HG03520 (cell line): Measurements from ENCODE around the gene COL6A6.
"Not testable (repeated sequence)": the region's sequence is repeated elsewhere in the genome, so short reads cannot be mapped to it uniquely, and the experiment has no call there.

Source experiments
- ATAC-seq: cut with Tn5 transposase; IDR thresholded peaks from one replicate; pipeline ENCODE4 v1.9.1; 2021; ENCODE audit warnings: mild to moderate bottlenecking, moderate library complexity; ENCODE audit not compliant: unreplicated experiment

COL6A6 gene

DNA sequence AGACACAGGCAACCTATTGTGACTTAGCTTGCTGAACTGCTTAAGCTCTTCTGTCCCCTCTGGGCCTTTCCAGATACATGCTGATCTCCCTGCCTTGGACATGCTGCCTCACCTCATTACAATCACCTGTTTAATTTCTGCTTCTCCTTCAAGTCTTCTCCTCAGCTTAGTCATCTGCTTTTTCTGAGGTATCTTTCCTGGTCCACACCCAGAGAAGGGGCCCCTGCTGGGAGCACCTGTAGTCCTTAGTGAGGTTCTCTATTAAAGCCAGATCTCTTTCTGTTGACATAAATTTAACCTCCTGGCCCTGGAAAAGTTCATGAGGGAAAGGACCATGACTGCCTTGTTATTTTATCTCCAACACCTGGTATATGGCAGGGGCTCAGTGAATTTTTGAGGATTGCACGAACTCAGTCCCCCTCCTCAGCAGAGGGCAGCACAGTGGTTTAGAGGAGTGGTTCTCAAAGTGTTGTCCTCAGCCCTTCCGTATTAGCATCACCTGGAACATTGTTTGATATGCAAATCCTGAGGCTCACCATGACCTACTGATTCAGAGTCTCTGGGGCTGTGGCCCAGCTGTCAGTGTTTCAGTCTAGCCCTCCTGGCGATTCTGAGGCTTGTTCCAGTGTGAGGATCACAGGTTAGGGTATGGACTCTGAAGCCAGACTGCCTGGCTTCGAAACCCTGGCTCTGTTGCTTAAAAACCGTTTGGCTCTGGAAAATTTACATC, 12.7 kb downstream of the COL6A6 start:
- no peak for ATAC-seq

DNA sequence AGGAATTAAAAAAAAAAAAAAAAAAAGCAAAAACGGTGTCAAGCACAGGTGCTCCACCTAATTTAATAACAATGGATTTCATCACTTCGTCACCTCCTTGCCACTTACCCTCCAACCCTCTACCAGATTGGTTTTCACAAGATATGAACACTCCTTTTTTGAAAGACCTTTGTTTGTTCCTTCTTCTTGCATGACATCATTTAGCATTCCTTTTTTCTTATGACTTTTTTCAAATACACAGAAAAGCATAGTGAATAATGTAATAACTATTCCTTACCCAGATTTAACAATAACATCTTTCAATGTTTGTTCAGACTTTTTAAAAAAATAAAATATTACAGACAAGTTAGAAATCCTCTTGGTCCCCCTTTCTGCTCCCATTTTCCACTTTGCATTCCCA, 16.3 kb downstream of the COL6A6 start:
- ATAC-seq: no peak

DNA sequence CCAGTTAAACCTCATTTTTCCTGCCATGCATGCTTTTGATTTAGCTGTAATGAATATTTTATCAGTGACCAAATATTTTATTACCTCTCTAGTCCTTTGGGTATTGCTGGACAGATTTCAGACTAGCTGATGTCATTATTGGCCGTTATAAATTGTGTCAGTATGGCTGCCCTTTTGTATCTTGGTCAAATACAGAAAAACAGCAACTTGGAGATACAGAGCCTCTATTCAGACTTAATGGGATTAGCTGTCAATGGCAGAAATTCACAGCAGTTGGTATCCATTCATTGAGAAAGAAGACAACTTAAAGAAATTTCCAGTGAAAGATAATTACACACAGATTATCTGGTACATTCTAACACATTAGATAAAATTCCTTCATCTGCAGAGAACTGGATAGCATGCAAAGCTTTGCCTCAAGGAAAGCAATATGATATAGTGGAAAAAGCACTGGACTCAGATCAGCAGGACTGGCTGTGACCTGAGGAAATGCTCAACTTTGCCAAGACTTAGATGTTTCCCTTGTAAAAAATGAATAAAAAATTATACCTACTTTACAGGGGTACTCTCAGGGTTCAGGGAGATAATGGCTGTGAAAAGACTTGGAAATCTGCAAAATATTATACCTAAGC, 20.8 kb downstream of the COL6A6 start:
- ATAC-seq: no peak

DNA sequence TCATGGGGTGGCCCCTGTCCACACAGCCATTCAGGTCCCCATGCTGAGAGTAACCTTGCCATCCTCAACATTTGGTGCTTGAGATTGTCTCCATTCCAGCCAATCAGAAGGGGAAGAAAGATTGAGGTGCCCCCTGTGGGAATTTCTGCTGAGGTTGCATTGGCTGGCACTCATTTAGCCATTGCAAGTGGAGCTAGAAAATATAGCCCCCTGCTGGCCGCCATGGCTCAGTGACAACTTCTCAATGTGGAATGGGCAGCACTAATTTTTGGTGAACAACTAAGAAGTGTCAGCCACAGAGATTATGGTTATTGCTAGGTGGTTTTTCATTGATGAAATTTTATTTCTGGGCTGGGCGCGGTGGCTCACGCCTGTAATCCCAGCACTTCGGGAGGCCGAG, 22.0 kb downstream of the COL6A6 start:
- no peak for ATAC-seq

DNA sequence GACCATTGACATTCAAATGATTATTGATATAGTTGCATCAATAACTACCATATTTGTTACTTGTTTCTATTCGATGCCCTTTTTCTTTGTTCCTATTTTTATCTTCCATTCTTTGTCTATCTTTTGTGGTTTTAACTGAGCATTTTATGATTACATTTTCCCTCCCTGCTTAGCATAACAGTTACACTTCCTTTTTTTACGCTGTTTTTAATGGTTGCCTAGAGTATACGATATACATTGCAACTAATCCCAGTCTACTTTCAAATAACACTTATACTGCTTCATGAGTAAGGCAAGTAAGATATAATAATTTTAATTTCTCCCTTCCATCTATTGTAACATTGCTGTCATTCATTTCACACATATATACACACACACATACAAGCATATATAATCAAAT, 26.3 kb downstream of the COL6A6 start:
- ATAC-seq: no peak

DNA sequence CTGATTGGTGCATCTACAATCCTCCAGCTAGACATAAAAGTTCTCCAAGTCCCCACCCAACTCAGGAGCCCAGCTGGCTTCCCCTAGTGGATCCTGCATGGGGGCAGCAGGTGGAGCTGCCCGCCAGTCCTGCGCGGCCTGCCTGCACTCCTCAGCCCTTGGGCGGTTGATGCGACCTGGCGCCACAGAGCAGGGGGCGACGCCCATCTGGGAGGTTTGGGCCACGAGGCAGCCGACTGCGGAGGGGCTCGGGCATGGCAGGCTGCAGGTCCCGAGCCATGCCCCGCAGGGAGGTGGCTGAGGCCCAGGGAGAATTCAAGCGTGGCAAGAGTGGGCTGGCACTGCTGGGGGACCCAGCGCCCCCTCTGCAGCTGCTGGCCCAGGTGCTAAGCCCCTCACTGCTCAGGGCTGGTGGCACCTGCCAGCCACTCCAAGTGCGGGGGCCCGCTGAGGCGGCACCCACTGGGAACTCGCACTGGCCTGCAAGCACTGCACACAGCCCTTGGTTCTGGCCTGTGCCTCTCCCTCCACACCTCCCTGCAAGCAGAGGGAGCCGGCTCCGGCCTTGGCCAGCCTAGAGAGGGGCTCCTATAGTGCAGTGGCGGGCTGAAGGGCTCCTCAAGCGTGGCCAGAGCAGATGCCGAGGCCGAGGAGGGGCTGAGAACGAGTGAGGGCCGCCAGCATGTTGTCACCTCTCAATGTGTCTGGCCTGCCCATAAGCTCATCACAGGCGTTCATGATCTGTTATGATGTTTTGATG, 30.1 kb downstream of the COL6A6 start:
- no peak for ATAC-seq

DNA sequence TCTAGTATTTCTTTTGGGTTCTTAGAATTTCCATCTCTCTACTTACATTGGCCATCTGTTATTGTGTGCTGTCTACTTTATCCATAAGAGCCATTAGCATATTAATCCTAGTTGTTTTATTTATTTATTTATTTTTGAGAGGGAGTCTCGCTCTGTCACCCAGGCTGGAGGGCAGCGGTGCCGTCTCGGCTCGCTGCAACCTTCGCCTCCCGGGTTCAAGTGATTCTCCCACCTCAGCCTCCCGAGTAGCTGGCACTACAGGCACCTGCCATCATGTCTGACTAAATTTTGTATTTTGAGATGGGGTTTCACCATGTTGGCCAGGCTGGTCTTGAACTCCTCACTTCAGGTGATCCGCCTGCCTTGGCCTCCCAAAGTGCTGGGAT, 30.7 kb downstream of the COL6A6 start:
- ATAC-seq: not testable (repeated sequence)

DNA sequence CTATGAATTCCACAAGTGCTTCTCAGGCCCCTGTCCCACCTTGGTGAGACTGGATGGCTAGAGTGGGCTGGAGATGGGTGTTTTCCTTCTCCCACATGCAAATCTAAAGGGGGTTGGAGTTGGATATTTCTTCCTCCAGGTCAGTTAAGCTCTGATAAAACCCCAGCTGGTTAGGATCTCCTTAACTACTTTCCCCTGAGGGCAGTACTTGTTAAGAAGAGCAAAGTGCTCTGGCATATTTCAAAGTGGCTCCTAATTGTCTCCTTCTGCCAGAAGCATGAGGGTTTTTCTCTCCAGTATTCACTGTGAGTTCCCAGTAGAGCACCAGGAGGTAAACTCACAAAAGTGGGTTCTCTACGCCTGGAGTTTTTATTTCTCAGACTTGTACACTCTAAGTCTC, 31.4 kb downstream of the COL6A6 start:
- no peak for ATAC-seq

DNA sequence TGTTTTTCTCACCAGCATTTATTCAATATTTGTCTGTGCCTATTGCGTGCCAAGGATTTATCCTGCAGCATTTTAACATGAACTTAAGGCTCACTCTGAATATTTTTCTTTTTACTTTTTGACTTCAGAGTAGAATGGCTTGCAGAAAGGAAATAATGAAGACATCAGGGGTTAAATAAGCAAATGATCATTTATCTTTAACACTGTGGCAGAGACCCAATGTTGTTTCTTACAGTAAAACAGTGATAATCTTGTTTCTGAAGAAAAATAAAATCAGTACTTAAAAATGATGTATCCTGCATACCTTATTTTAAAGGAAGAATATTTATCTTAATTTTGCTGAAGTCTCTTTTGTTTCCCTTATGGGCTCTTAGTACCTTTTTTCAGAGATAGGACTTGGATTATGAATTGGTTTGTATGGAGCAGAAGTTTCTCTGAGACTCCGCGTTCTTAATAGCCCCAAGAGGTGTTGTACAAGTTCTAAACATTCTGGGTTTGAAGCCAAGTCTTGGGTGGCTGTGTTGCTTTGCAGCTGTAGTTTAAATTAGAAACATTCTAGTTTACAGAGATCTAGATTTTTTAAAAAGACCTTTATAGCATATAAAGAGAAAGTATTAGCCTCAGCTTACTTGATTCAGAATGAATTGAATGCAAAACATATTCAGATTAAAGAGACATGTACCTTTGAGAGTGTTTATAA, 40.5 kb downstream of the COL6A6 start:
- ATAC-seq: no peak

DNA sequence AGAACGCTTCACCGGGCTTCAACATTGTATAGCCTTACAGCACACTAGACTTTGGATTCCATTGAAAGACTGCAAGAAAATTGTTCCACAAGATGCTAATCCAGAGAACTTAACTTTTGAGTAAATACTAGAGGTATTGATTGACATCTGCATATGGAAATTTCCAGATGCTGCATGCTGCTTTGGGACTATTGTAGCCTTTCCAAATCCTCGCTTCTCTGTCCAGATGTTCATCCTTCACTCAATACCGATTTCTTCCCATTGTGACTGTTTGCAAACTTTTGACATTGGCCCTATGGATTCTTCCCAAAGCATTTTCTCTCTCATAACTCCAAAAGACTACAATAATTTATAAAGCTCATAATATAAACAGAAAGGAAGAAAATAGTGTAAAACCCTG, 41.4 kb downstream of the COL6A6 start:
- no peak for ATAC-seq

DNA sequence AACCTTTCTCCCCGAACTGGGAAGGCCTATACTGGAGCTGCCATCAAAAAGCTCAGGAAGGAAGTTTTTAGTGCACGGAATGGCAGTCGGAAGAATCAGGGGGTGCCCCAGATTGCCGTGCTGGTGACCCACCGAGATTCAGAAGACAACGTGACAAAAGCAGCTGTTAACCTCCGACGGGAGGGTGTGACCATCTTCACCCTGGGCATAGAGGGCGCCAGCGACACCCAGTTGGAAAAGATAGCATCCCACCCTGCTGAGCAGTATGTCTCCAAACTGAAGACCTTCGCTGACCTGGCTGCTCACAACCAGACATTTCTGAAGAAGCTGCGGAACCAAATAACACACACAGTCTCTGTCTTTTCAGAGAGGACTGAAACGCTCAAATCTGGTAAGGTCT, 48.2 kb downstream of the COL6A6 start:
- ATAC-seq: no peak
